ENCODE measurements around the gene PRKCG.

Gene PRKCG

DNA sequence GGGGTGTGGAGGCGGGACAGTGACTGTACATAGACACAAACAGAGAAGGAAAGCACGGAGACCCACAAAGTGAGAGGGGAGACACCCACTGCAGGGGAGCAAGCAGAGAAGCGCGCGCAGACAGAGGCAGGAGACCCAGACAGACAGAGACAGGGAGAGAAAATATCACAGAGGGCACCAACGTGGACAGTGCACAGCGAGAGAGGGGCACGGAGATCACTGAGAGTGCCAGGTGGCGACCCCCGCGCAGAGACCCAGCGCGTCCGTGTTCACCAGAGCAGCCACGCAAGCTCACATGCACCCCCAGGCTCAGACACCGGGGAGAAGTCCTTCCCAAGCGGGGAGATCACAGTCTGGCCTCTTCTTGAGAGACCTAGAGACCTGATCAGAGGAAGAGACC, 25.7 kb downstream of the PRKCG start:
- H3K36me3 ChIP-seq (ENCODE audit: control insufficient read depth in 2 of 2, insufficient read depth in 2 of 2, low read length in 2 of 2) = no peaks in the 10 kb centered on the region
- no peak overlapping the region for H3K27ac ChIP-seq (ENCODE audit: low read depth in 2 of 2, low read length in 2 of 2)
- no peaks in the 10 kb centered on the region for H3K4me1 ChIP-seq (ENCODE audit: control insufficient read depth in 2 of 2, insufficient read depth in 2 of 2, low read length in 2 of 2)
- H3K4me3 ChIP-seq (ENCODE audit: low read length in 2 of 2) = no peak overlapping the region
- H3K9ac ChIP-seq (ENCODE audit: low read depth in 1 of 2, low read length in 2 of 2) = no peak overlapping the region
- peaks cover 26 to 49% of the 10 kb centered on the region in 2 donors for H3K27me3 ChIP-seq (ENCODE audit: control insufficient read depth in 2 of 2, insufficient read depth in 2 of 2, low read length in 2 of 2)
- H3K9me3 ChIP-seq (ENCODE audit: control insufficient read depth in 2 of 2, low read length in 2 of 2) = no peaks in the 10 kb centered on the region

- no peaks in the 10 kb centered on the region for H3K4me1 ChIP-seq (ENCODE audit: control insufficient read depth in 2 of 2, insufficient read depth in 2 of 2, low read length in 2 of 2)
- H3K9ac ChIP-seq (ENCODE audit: low read depth in 1 of 2, low read length in 2 of 2) = no peak overlapping the region
- no peak overlapping the region for H3K4me3 ChIP-seq (ENCODE audit: low read length in 2 of 2)
- H3K36me3 ChIP-seq (ENCODE audit: control insufficient read depth in 2 of 2, insufficient read depth in 2 of 2, low read length in 2 of 2) = no peaks in the 10 kb centered on the region
- H3K9me3 ChIP-seq (ENCODE audit: control insufficient read depth in 2 of 2, low read length in 2 of 2) = no peaks in the 10 kb centered on the region
- H3K27me3 ChIP-seq (ENCODE audit: control insufficient read depth in 2 of 2, insufficient read depth in 2 of 2, low read length in 2 of 2) = peaks cover 29 to 49% of the 10 kb centered on the region in 2 donors
- H3K27ac ChIP-seq (ENCODE audit: low read depth in 2 of 2, low read length in 2 of 2) = no peak overlapping the region
Observed at GRCh38 chr19:53908106-53908934, 26.3 kb downstream of the PRKCG start.

- H3K9ac ChIP-seq (ENCODE audit: low read depth in 1 of 2, low read length in 2 of 2) = no peak within 1 kb of the TSS
- H3K4me3 ChIP-seq (ENCODE audit: low read length in 2 of 2) = no peak within 1 kb of the TSS
- H3K27me3 ChIP-seq (ENCODE audit: control insufficient read depth in 2 of 2, insufficient read depth in 2 of 2, low read length in 2 of 2) = peaks cover 29 to 49% of the 10 kb centered on the region in 2 donors
- H3K27ac ChIP-seq (ENCODE audit: low read depth in 2 of 2, low read length in 2 of 2) = no peak within 1 kb of the TSS
- no peaks in the 10 kb centered on the region for H3K4me1 ChIP-seq (ENCODE audit: control insufficient read depth in 2 of 2, insufficient read depth in 2 of 2, low read length in 2 of 2)
- H3K9me3 ChIP-seq (ENCODE audit: control insufficient read depth in 2 of 2, low read length in 2 of 2) = no peaks in the 10 kb centered on the region
- H3K36me3 ChIP-seq (ENCODE audit: control insufficient read depth in 2 of 2, insufficient read depth in 2 of 2, low read length in 2 of 2) = no peaks in the 10 kb centered on the region
Observed at GRCh38 chr19:53908935-53909415, 27.0 kb downstream of the PRKCG start, which contains the start of gene CACNG7. Gene CACNG7, plus strand, starts transcription at chr19:53909278. Its CDS starts 3,554 bp downstream, at chr19:53912832.

DNA sequence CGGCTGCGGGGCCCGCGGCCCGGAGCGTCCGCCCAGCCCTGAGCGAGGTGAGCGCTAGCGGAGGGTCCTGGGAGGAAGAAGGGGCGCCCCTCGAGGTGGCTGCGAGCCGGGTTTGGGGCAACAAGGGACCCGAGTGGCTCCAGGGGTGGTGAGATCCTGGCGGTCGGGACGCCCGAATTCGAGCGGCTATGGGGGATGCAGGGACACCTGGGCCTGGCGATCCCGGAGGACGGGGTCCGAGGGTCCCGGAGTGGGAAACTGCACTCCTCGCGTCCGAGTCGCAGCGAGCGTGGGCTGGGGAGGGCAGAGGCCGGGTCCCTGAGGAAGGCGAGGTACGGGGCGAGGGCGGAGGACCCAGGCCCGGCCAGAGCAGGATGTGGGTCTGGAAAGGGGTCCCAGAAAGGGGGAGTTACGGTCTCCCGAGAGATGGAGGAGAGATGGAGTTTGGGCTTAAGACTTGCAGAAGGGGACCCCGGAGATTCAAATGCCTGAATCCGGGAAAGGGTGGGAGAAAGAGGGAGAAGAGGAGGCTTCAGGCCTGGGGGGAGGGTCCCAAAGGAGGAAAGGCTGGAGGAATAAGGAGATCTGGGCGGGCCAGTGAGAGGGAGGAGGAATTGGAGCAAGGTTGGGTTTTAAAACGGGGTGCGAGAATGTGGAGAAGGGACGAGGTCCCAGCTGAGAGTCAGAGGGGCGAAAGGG, 27.6 kb downstream of the PRKCG start:
- no peak overlapping the region for H3K9ac ChIP-seq (ENCODE audit: low read depth in 1 of 2, low read length in 2 of 2)

DNA sequence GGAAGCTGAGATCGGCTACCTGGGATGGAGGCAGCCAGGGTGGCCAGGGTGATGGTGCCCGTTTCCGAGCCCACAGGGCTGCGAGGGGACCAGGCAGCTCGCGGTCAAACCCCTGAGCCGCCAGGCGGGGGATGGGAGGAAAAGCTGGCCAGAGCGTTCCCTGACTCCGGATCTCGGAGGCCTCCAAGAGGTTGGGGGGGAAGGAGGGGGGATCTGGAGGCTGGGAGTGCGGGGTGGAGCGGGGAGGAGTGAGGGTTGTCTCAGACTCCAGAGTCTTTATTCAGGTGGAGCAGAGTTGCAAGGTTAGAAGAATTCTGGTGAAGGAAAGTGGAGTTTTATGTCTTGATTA, 28.1 kb downstream of the PRKCG start:
- Histone ChIP-seq H3K4me3 (ENCODE audit: low read length in 2 of 2) (no peak overlapping the region), H3K36me3 (ENCODE audit: control insufficient read depth in 2 of 2, insufficient read depth in 2 of 2, low read length in 2 of 2) (no peaks in the 10 kb centered on the region), H3K4me1 (ENCODE audit: control insufficient read depth in 2 of 2, insufficient read depth in 2 of 2, low read length in 2 of 2) (no peaks in the 10 kb centered on the region), H3K27me3 (ENCODE audit: control insufficient read depth in 2 of 2, insufficient read depth in 2 of 2, low read length in 2 of 2) (peaks cover 29 to 49% of the 10 kb centered on the region in 2 donors), H3K27ac (ENCODE audit: low read depth in 2 of 2, low read length in 2 of 2) (no peak overlapping the region), H3K9ac (ENCODE audit: low read depth in 1 of 2, low read length in 2 of 2) (no peak overlapping the region), H3K9me3 (ENCODE audit: control insufficient read depth in 2 of 2, low read length in 2 of 2) (no peaks in the 10 kb centered on the region)

More for the DNA sequence above, 27.6 kb downstream of the PRKCG start:
- Histone ChIP-seq H3K27me3 (ENCODE audit: control insufficient read depth in 2 of 2, insufficient read depth in 2 of 2, low read length in 2 of 2) (peaks cover 29 to 49% of the 10 kb centered on the region in 2 donors), H3K4me1 (ENCODE audit: control insufficient read depth in 2 of 2, insufficient read depth in 2 of 2, low read length in 2 of 2) (no peaks in the 10 kb centered on the region), H3K27ac (ENCODE audit: low read depth in 2 of 2, low read length in 2 of 2) (no peak overlapping the region), H3K36me3 (ENCODE audit: control insufficient read depth in 2 of 2, insufficient read depth in 2 of 2, low read length in 2 of 2) (no peaks in the 10 kb centered on the region), H3K9me3 (ENCODE audit: control insufficient read depth in 2 of 2, low read length in 2 of 2) (no peaks in the 10 kb centered on the region), H3K4me3 (ENCODE audit: low read length in 2 of 2) (no peak overlapping the region)

DNA sequence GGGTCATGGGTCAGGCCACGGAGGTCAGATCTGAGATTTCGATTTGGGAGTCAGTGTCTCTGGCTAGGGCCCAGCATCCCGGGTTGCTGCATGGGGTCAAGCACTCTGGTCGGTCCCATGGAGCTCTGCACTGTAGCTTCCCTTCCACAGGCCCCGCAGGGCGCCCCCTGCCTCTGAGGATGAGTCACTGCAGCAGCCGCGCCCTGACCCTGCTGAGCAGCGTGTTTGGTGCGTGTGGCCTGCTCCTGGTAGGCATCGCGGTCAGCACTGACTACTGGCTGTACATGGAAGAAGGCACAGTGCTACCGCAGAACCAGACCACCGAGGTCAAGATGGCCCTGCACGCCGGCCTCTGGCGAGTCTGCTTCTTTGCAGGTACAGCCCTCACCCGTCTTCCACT, 30.7 kb downstream of the PRKCG start:
- no peak overlapping the region for H3K9ac ChIP-seq (ENCODE audit: low read depth in 1 of 2, low read length in 2 of 2)
- no peak overlapping the region for H3K27ac ChIP-seq (ENCODE audit: low read depth in 2 of 2, low read length in 2 of 2)
- H3K4me3 ChIP-seq (ENCODE audit: low read length in 2 of 2) = no peak overlapping the region
- H3K27me3 ChIP-seq (ENCODE audit: control insufficient read depth in 2 of 2, insufficient read depth in 2 of 2, low read length in 2 of 2) = peaks cover 17 to 33% of the 10 kb centered on the region in 2 donors
- H3K36me3 ChIP-seq (ENCODE audit: control insufficient read depth in 2 of 2, insufficient read depth in 2 of 2, low read length in 2 of 2) = no peaks in the 10 kb centered on the region
- H3K9me3 ChIP-seq (ENCODE audit: control insufficient read depth in 2 of 2, low read length in 2 of 2) = no peaks in the 10 kb centered on the region
- no peaks in the 10 kb centered on the region for H3K4me1 ChIP-seq (ENCODE audit: control insufficient read depth in 2 of 2, insufficient read depth in 2 of 2, low read length in 2 of 2)

DNA sequence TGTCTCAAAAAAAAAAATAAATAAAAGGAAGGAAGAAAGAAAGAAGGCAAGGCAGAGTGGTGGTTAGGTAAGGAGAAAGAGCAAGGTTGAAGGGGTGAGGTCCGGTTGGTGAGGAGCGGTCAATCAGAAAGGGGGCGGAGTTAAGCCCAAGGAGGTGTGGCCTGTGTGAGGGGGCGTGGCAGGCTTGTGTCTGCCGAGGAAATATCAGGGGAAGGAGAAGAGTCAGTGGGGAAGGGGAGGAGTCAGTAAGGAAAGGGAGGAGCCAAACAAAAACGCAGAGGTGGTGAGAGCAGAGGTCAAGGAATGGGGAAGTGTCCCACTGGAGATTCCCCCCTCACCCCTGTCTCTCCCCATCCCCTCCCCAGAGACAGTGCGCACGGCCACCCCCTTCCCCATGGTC, 33.0 kb downstream of the PRKCG start:
- H3K4me3 ChIP-seq (ENCODE audit: low read length in 2 of 2) = no peak overlapping the region
- H3K36me3 ChIP-seq (ENCODE audit: control insufficient read depth in 2 of 2, insufficient read depth in 2 of 2, low read length in 2 of 2) = no peaks in the 10 kb centered on the region
- H3K27me3 ChIP-seq (ENCODE audit: control insufficient read depth in 2 of 2, insufficient read depth in 2 of 2, low read length in 2 of 2) = peaks cover 7 to 14% of the 10 kb centered on the region in 2 donors

GRCh38 chr19:53916004-53916403, 34.0 kb downstream of the PRKCG start:
- Histone ChIP-seq H3K4me1 (ENCODE audit: control insufficient read depth in 2 of 2, insufficient read depth in 2 of 2, low read length in 2 of 2) (no peaks in the 10 kb centered on the region), H3K27me3 (ENCODE audit: control insufficient read depth in 2 of 2, insufficient read depth in 2 of 2, low read length in 2 of 2) (peaks cover 3 to 9% of the 10 kb centered on the region in 2 donors), H3K9me3 (ENCODE audit: control insufficient read depth in 2 of 2, low read length in 2 of 2) (no peaks in the 10 kb centered on the region), H3K27ac (ENCODE audit: low read depth in 2 of 2, low read length in 2 of 2) (no peak overlapping the region), H3K9ac (ENCODE audit: low read depth in 1 of 2, low read length in 2 of 2) (no peak overlapping the region), H3K4me3 (ENCODE audit: low read length in 2 of 2) (no peak overlapping the region), H3K36me3 (ENCODE audit: control insufficient read depth in 2 of 2, insufficient read depth in 2 of 2, low read length in 2 of 2) (no peaks in the 10 kb centered on the region)

More for the DNA sequence above, 33.0 kb downstream of the PRKCG start:
- Histone ChIP-seq H3K9ac (ENCODE audit: low read depth in 1 of 2, low read length in 2 of 2) (no peak overlapping the region), H3K9me3 (ENCODE audit: control insufficient read depth in 2 of 2, low read length in 2 of 2) (no peaks in the 10 kb centered on the region), H3K4me1 (ENCODE audit: control insufficient read depth in 2 of 2, insufficient read depth in 2 of 2, low read length in 2 of 2) (no peaks in the 10 kb centered on the region), H3K27ac (ENCODE audit: low read depth in 2 of 2, low read length in 2 of 2) (no peak overlapping the region)

GRCh38 chr19:53917356-53917755, 35.4 kb downstream of the PRKCG start:
- Histone ChIP-seq H3K9me3 (ENCODE audit: control insufficient read depth in 2 of 2, low read length in 2 of 2) (no peaks in the 10 kb centered on the region), H3K27me3 (ENCODE audit: control insufficient read depth in 2 of 2, insufficient read depth in 2 of 2, low read length in 2 of 2) (peaks cover 0 to 3% of the 10 kb centered on the region in 2 donors), H3K36me3 (ENCODE audit: control insufficient read depth in 2 of 2, insufficient read depth in 2 of 2, low read length in 2 of 2) (no peaks in the 10 kb centered on the region), H3K9ac (ENCODE audit: low read depth in 1 of 2, low read length in 2 of 2) (no peak overlapping the region), H3K27ac (ENCODE audit: low read depth in 2 of 2, low read length in 2 of 2) (no peak overlapping the region), H3K4me3 (ENCODE audit: low read length in 2 of 2) (no peak overlapping the region), H3K4me1 (ENCODE audit: control insufficient read depth in 2 of 2, insufficient read depth in 2 of 2, low read length in 2 of 2) (no peaks in the 10 kb centered on the region)

DNA sequence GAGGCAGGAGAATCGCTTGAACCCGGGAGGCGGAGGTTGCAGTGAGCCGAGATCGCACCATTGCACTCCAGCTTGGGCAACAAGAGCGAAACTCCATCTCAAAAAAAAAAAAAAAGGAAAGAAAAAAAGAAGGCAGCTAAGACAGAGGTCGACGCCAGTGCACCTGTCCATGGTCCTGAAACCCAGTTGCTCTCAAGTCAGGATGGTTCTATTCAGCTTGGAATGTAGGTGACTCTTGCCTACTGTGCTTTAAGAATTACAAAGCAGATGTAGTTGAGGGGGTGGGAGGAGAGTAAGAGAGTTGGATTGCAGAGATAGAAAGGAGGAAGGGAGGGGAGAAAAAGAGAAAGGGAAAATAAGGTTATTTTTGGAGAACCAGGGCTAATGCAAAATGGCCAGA, 45.7 kb downstream of the PRKCG start:
- no peaks in the 10 kb centered on the region for H3K4me1 ChIP-seq (ENCODE audit: control insufficient read depth in 2 of 2, insufficient read depth in 2 of 2, low read length in 2 of 2)
- no peaks in the 10 kb centered on the region for H3K36me3 ChIP-seq (ENCODE audit: control insufficient read depth in 2 of 2, insufficient read depth in 2 of 2, low read length in 2 of 2)
- no peaks in the 10 kb centered on the region for H3K27me3 ChIP-seq (ENCODE audit: control insufficient read depth in 2 of 2, insufficient read depth in 2 of 2, low read length in 2 of 2)
- no peak overlapping the region for H3K27ac ChIP-seq (ENCODE audit: low read depth in 2 of 2, low read length in 2 of 2)
- H3K9ac ChIP-seq (ENCODE audit: low read depth in 1 of 2, low read length in 2 of 2) = no peak overlapping the region
- no peak overlapping the region for H3K4me3 ChIP-seq (ENCODE audit: low read length in 2 of 2)
- no peaks in the 10 kb centered on the region for H3K9me3 ChIP-seq (ENCODE audit: control insufficient read depth in 2 of 2, low read length in 2 of 2)
